ENCODE results near the gene JPH3.

- TF ChIP-seq CTCF (IDR thresholded peaks at IDR 0.05; ENCODE audit: low read depth, low read length, poor library complexity, severe bottlenecking) (no peak), EZH2phosphoT487 (IDR thresholded peaks at IDR 0.05; ENCODE audit: borderline replicate concordance, low read length) (no peak)
Measured at GRCh38 chr16:87669672-87670071, 67.4 kb downstream of the JPH3 start.

All from DOHH2 (cell line).